Measurements from ENCODE around the gene GNG2.

GNG2 gene

DNA sequence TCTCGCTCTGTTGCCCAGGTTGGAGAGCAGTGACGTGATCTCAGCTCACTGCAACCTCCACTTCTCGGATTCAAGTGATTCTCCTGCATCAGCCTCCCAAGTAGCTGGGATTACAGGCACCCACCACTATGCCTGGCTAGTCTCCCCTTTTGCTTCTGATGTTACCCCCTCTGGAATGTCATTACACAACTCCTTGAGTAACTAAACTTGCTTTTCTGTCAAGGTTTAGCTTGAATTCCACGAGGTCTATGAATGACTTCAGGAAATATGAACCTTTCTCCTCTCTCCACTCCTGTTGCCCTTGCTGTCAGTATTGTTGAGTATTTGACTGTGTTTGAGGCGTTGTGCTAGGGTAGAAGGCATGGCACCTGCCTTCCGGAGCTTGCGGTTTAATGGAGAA lies 112.2 kb downstream of the GNG2 start:
- Histone ChIP-seq H3F3A (ENCODE audit: control insufficient read depth, insufficient read depth) (no peaks in the 10 kb centered on the region), H3K4me1 (ENCODE audit: control insufficient read depth, low read length) (no peaks in the 10 kb centered on the region), H3K36me3 (ENCODE audit: control insufficient read depth, low read length) (no peaks in the 10 kb centered on the region), H3K79me2 (ENCODE audit: control insufficient read depth, low read length) (no peaks in the 10 kb centered on the region), H3K9me3 (ENCODE audit: control insufficient read depth, insufficient read depth, low read length) (no peaks in the 10 kb centered on the region), H3K9me2 (replicated peaks; ENCODE audit: control insufficient read depth, low read length) (no peaks in the 10 kb centered on the region), H3K4me2 (ENCODE audit: low read length) (no peak overlapping the region), H3K27me3 (ENCODE audit: control insufficient read depth, low read length) (no peaks in the 10 kb centered on the region), H3K4me3 (ENCODE audit: low read length) (no peak overlapping the region), H4K20me1 (ENCODE audit: control insufficient read depth, insufficient read depth, low read depth, low read length) (no peaks in the 10 kb centered on the region), H3K27ac (ENCODE audit: low read depth, low read length) (no peak overlapping the region)
- TF ChIP-seq, protein P1, sequence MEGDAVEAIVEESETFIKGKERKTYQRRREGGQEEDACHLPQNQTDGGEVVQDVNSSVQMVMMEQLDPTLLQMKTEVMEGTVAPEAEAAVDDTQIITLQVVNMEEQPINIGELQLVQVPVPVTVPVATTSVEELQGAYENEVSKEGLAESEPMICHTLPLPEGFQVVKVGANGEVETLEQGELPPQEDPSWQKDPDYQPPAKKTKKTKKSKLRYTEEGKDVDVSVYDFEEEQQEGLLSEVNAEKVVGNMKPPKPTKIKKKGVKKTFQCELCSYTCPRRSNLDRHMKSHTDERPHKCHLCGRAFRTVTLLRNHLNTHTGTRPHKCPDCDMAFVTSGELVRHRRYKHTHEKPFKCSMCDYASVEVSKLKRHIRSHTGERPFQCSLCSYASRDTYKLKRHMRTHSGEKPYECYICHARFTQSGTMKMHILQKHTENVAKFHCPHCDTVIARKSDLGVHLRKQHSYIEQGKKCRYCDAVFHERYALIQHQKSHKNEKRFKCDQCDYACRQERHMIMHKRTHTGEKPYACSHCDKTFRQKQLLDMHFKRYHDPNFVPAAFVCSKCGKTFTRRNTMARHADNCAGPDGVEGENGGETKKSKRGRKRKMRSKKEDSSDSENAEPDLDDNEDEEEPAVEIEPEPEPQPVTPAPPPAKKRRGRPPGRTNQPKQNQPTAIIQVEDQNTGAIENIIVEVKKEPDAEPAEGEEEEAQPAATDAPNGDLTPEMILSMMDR (IDR thresholded peaks at IDR 0.05; ENCODE audit: low read depth, low read length, poor library complexity, severe bottlenecking) = no peak
- TF ChIP-seq EZH2phosphoT487 (IDR thresholded peaks at IDR 0.05; ENCODE audit: borderline replicate concordance, low read length) = no peak

DNA sequence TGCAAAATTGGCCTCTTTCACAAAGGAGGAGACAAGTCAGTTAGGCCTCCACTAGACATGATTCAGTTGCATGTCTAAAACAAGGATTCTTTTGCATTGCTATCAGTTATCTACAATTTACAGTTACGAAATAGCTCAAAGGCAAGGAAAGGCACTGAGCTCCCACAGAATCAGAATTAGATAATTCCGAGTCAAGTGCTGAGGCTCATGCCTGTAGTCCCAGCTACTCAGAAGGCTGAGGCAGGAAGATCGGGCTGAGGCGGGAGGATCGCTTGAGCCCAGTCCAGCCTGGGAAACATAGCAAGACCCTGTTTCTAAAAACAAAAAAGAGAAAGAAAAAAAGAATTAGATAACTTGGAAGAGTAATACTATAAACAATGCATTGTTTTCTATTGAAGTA lies 116.7 kb downstream of the GNG2 start:
- Histone ChIP-seq H3K4me3 (ENCODE audit: low read length) (no peak overlapping the region), H3K27ac (ENCODE audit: low read depth, low read length) (no peak overlapping the region), H3K9me3 (ENCODE audit: control insufficient read depth, insufficient read depth, low read length) (no peaks in the 10 kb centered on the region), H3K9me2 (replicated peaks; ENCODE audit: control insufficient read depth, low read length) (no peaks in the 10 kb centered on the region), H3K79me2 (ENCODE audit: control insufficient read depth, low read length) (no peaks in the 10 kb centered on the region), H4K20me1 (ENCODE audit: control insufficient read depth, insufficient read depth, low read depth, low read length) (no peaks in the 10 kb centered on the region), H3K27me3 (ENCODE audit: control insufficient read depth, low read length) (0 out of 2 replicates have a peak, but pooled peaks cover 2% of the 10 kb centered on the region), H3K4me1 (ENCODE audit: control insufficient read depth, low read length) (no peaks in the 10 kb centered on the region), H3F3A (ENCODE audit: control insufficient read depth, insufficient read depth) (no peaks in the 10 kb centered on the region), H3K36me3 (ENCODE audit: control insufficient read depth, low read length) (no peaks in the 10 kb centered on the region), H3K4me2 (ENCODE audit: low read length) (no peak overlapping the region)
- TF ChIP-seq, protein P1 (IDR thresholded peaks at IDR 0.05; ENCODE audit: low read depth, low read length, poor library complexity, severe bottlenecking) = no peak
- no peak for TF ChIP-seq EZH2phosphoT487 (IDR thresholded peaks at IDR 0.05; ENCODE audit: borderline replicate concordance, low read length)

DNA sequence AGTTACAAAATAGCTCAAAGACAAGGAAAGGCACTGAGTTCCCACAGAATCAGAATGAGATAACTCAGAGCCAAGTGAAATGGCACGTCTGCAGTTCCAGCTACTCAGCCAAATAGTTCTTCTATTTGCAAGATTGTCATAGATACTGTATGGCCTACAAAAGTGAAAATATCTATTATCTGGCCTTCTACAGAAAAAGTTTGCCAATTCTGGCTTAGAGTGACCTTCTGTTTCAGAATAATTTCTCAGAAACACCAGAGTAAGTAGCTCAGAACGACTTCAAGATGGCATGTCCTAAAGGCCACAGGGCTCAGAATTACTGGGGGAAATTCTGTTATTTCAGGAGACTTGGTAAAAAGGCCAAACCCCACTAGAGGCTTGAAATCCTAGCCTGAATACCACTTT lies 118.3 kb downstream of the GNG2 start:
- no peaks in the 10 kb centered on the region for H3K4me1 ChIP-seq (ENCODE audit: control insufficient read depth, low read length)
- no peaks in the 10 kb centered on the region for H3K9me3 ChIP-seq (ENCODE audit: control insufficient read depth, insufficient read depth, low read length)
- no peaks in the 10 kb centered on the region for H3K9me2 ChIP-seq (replicated peaks; ENCODE audit: control insufficient read depth, low read length)
- H3K27me3 ChIP-seq (ENCODE audit: control insufficient read depth, low read length) = 0 out of 2 replicates have a peak, but pooled peaks cover 2% of the 10 kb centered on the region
- no peaks in the 10 kb centered on the region for H3F3A ChIP-seq (ENCODE audit: control insufficient read depth, insufficient read depth)
- H3K27ac ChIP-seq (ENCODE audit: low read depth, low read length) = no peak overlapping the region
- H4K20me1 ChIP-seq (ENCODE audit: control insufficient read depth, insufficient read depth, low read depth, low read length) = no peaks in the 10 kb centered on the region
- H3K36me3 ChIP-seq (ENCODE audit: control insufficient read depth, low read length) = no peaks in the 10 kb centered on the region
- no peak overlapping the region for H3K4me3 ChIP-seq (ENCODE audit: low read length)
- no peak overlapping the region for H3K4me2 ChIP-seq (ENCODE audit: low read length)
- H3K79me2 ChIP-seq (ENCODE audit: control insufficient read depth, low read length) = no peaks in the 10 kb centered on the region
- TF ChIP-seq EZH2phosphoT487 (IDR thresholded peaks at IDR 0.05; ENCODE audit: borderline replicate concordance, low read length) = no peak
- TF ChIP-seq, protein P1 (IDR thresholded peaks at IDR 0.05; ENCODE audit: low read depth, low read length, poor library complexity, severe bottlenecking) = no peak
